K562 (cell line): ENCODE data around the gene GAB2. TPM values are rescaled to one million over a fixed set of nuclear protein-coding genes. Genes with fewer than 3 reads are reported as not detected.

Experiments used
- CHD4 ChIP-seq: fragments of 200-600 bp; sonication (generic); IDR thresholded peaks from 3 replicates; pipeline ENCODE4 v1.6.1; 2012; ENCODE audit warnings: low read depth, mild to moderate bottlenecking, mixed read lengths, low read length, inconsistent platforms; ENCODE audit not compliant: insufficient read depth, insufficient replicate concordance, poor library complexity, severe bottlenecking
- DEAF1 ChIP-seq: fragments of 450-650 bp; formaldehyde crosslinking; IDR thresholded peaks from 2 replicates; pipeline ENCODE4 v1.4.0; 2020; ENCODE audit warnings: mild to moderate bottlenecking, moderate library complexity
- E2F8 ChIP-seq: fragments of 450-650 bp; IDR thresholded peaks from 2 replicates; pipeline ENCODE4 v1.7.1; 2018; ENCODE audit warnings: mild to moderate bottlenecking, low read depth; ENCODE audit not compliant: partially characterized antibody
- KAT2B ChIP-seq: IDR thresholded peaks from one replicate; pipeline ENCODE4 v1.6.1; 2012; ENCODE audit warnings: low read depth, mild to moderate bottlenecking, control low read depth, inconsistent platforms, low read length, moderate library complexity
- LCOR ChIP-seq: sonication (generic); formaldehyde crosslinking; IDR thresholded peaks from 2 replicates; pipeline ENCODE4 v1.8.0; 2022; ENCODE audit warnings: mild to moderate bottlenecking, missing genetic modification reagents
- MYNN ChIP-seq, 2 experiments: sonication (generic); formaldehyde crosslinking in 1 of 2; IDR thresholded peaks; 2 replicates each; pipeline versions ENCODE4 v1.5.0 to v1.6.1; 2016 to 2020; ENCODE audit warnings: antibody characterized with exemption in 1 of 2, missing genetic modification reagents in 1 of 2
- NFRKB ChIP-seq: fragments of 450-650 bp; IDR thresholded peaks from 2 replicates; pipeline ENCODE4 v1.6.1; 2016; ENCODE audit warnings: low read depth
- NR2C2 ChIP-seq, 2 experiments: fragments of 200-800 bp in 1 of 2; sonication (Bioruptor generic) in 1 of 2; sonication (generic) in 1 of 2; formaldehyde crosslinking in 1 of 2; IDR thresholded peaks; 2 replicates each; pipeline versions ENCODE4 v1.6.1 to v1.8.0; 2016 to 2022; ENCODE audit warnings: mild to moderate bottlenecking in 1 of 2, missing compliant biosample characterization in 1 of 2, missing genetic modification characterization in 1 of 2, missing genetic modification reagents in 1 of 2
- POLR2B ChIP-seq: fragments of 450-650 bp; IDR thresholded peaks from 2 replicates; pipeline ENCODE4 v1.6.1; 2018; ENCODE audit warnings: low read depth; ENCODE audit not compliant: partially characterized antibody
- SETDB1 ChIP-seq: IDR thresholded peaks from one replicate; pipeline ENCODE4 v1.6.1; 2012; ENCODE audit warnings: low read length, control low read depth, inconsistent platforms
- ZBTB5 ChIP-seq: fragments of 450-650 bp; IDR thresholded peaks from 2 replicates; pipeline ENCODE4 v1.6.1; 2017; ENCODE audit warnings: antibody characterized with exemption
- ZNF512 ChIP-seq: IDR thresholded peaks from 2 replicates; pipeline ENCODE4 v1.6.1; 2016; ENCODE audit warnings: missing genetic modification characterization, missing compliant biosample characterization
- ZNF75A ChIP-seq: fragments of 450-650 bp; formaldehyde crosslinking; IDR thresholded peaks from 2 replicates; pipeline ENCODE4 v1.4.0; 2020; ENCODE audit warnings: mild to moderate bottlenecking
- ZNF764 ChIP-seq: fragments of 250-450 bp; sonication (Bioruptor Pico); IDR thresholded peaks from 2 replicates; pipeline ENCODE4 v1.4.0; 2020; ENCODE audit warnings: low read depth, mild to moderate bottlenecking, moderate library complexity
- polyA plus RNA-seq, 8 experiments: library from polyadenylated mRNA; depleted of rRNA in 4 of 8; stranded (reverse) in 5 of 8; unstranded in 3 of 8; fragments of >200 nt; fragmentation: Nextera tagmentation in 2 of 8; fragmentation: Illumina TruSeq in 1 of 8; extraction: Ambion mirVana in 2 of 8; extraction: Trizol in 1 of 8; gene quantifications; 2 replicates each; pipeline versions ENCODE4 v1.2.1 to v1.2.3, GENCODE V29; 2011 to 2014; ENCODE audit warnings: inconsistent platforms in 1 of 8, missing spikeins in 1 of 8
- total RNA-seq, 7 experiments: library from RNA; depleted of rRNA in 6 of 7; stranded (reverse); fragments of >200 nt in 6 of 7; fragmentation: Illumina TruSeq in 2 of 7; extraction: Trizol in 2 of 7; gene quantifications; 2 replicates each; pipeline versions ENCODE4 v1.2.1 to v1.2.3, GENCODE V29; 2011 to 2021; ENCODE audit warnings: low replicate concordance in 1 of 7
- TF ChIP-seq, protein P1 (sequence below): fragments of 450-650 bp; formaldehyde crosslinking; IDR thresholded peaks from 2 replicates; pipeline ENCODE4 v1.4.0; 2020; ENCODE audit warnings: mild to moderate bottlenecking, moderate library complexity

Gene GAB2
- total and polyA plus RNA-seq, 9 of the 15 experiments (the other 6 are each of a cell fraction or from before 2014, with no cell fraction given), result 2.3 to 35.2 (median 16.1) TPM

DNA sequence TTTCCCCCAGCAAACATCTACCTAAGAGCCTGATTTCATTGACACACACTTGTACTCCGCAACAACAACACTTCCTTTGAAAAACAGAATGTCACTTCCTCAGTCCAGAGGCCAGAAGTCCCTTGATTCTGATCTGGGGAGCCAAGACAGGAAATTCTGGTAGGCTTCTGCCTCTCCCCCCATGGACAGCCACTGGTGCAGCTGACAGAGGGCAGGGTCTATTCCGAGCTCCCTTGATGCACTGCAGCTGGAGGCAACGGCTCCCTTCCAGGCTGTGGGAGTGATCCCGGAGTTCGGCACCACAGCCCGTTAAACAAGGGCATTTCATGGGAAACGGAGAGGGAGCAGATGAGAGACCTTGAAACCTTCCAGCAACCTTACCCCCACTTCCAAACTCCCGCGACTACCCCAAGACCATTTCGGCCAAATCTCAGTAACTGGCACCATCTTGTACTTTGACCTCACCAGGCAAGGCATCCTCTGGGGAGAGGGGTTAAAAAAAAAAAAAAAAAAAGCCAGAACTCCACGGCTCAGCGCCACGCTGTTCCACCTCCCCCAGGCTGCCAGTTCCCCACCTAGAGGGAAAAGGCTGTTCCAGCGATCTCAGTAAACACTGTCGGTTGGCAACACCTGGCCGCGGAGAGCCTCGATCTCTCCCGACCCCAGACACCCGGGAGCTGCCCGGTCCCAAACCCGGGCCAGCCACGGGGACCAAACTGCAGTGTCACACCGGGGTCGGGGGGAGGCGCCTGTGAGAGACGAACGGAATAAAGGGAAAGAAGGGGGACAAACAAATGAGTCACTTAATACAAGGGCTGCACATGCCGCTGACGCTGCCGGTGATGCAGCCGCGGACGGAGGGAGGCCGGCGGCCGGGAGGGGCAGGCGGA lies 1.1 kb downstream of the GAB2 start (continued):
- TF ChIP-seq DEAF1 (peak; percentile 8; the same call in 1 of the 2 replicates), ZNF512 (tag) (no peak), ZNF75A (no peak), ZNF764 (CRISPR knock-in tag) (no peak), SETDB1 (no peak), LCOR (peak; percentile 77; the same call in 1 of the 2 replicates), CHD4 (no peak), MYNN (IDR thresholded peaks at IDR 0.05) (0 out of 2 replicates have a peak, but pooled peaks have one; percentile 32), MYNN (CRISPR knock-in tag; IDR thresholded peaks at IDR 0.05) (no peak), NR2C2 (CRISPR knock-in tag; IDR thresholded peaks at IDR 0.05) (no peak), NR2C2 (tag; IDR thresholded peaks at IDR 0.05) (peak; percentile 89), NFRKB (peak; percentile 73; the same call in 1 of the 2 replicates), POLR2B (peak; percentile 69), KAT2B (no peak), E2F8 (peak; percentile 17), ZBTB5 (no peak)
- TF ChIP-seq, protein P1, sequence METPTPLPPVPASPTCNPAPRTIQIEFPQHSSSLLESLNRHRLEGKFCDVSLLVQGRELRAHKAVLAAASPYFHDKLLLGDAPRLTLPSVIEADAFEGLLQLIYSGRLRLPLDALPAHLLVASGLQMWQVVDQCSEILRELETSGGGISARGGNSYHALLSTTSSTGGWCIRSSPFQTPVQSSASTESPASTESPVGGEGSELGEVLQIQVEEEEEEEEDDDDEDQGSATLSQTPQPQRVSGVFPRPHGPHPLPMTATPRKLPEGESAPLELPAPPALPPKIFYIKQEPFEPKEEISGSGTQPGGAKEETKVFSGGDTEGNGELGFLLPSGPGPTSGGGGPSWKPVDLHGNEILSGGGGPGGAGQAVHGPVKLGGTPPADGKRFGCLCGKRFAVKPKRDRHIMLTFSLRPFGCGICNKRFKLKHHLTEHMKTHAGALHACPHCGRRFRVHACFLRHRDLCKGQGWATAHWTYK (CRISPR knock-in tag), result 0 out of 2 replicates have a peak, but pooled peaks have one; percentile 7
